Hematopoietic multipotent progenitor cell treated with erythropoietin and hydrocortisone succinate and interleukin-3 and kit ligand, for 15 days (in vitro differentiated cells): ENCODE data around the gene CCDC134.
"Not testable (repeated sequence)": the region's sequence is repeated elsewhere in the genome, so short reads cannot be mapped to it uniquely, and the experiment has no call there.

Source experiments
- DNase-seq: peaks from one replicate; pipeline ENCODE4 v3.0.0-alpha.2; 2015; ENCODE audit warnings: low spot score

The CCDC134 gene

GRCh38 chr22:41823797-41824196 is 23.3 kb downstream of the CCDC134 start:
- DNase-seq, result no peak

DNA sequence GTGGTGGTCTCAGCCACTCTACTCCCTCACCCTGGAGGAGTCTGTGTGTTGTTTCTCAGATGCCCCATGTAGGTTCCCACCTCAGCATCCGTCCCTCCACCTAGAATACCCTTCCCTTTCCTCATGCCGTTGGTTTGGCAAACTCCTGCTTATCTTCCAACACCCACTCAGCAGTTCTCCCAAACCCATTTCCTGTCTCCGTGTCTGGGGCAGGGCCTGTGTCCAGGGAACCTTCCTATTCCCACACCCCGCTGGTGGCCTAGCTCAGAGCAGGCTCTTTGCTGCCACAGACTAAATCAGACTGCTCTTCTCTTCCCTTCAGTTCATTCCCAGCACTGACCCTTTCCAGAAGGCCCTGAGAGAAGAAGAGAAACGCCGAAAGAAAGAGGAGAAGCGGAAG is 24.9 kb downstream of the CCDC134 start:
- no peak for DNase-seq

DNA sequence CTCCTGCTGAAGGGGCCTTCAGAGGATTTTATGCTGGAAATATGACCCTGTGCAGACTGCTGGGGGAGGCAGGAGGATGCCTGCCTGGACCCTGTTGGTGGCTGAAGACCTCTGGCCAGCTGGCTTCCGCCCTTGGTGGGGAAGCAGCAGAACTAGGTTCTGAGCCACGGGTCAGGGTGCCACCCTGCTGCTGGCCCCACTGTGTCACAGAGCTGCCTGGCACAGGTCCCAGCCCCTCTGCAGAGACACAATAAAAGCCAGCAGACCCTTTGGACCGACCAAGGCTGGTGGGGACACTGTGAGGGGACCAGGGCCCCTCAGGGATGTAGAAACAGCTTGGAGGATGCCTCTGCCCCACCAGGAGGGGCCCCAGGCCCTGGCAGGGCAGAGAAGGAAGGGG is 25.5 kb downstream of the CCDC134 start:
- DNase-seq, result no peak

- no peak for DNase-seq
These were observed 26.2 kb downstream of the CCDC134 start for GRCh38 chr22:41826430-41827383.

- DNase-seq, result no peak
These were observed 27.2 kb downstream of the CCDC134 start for GRCh38 chr22:41827671-41828070.

DNA sequence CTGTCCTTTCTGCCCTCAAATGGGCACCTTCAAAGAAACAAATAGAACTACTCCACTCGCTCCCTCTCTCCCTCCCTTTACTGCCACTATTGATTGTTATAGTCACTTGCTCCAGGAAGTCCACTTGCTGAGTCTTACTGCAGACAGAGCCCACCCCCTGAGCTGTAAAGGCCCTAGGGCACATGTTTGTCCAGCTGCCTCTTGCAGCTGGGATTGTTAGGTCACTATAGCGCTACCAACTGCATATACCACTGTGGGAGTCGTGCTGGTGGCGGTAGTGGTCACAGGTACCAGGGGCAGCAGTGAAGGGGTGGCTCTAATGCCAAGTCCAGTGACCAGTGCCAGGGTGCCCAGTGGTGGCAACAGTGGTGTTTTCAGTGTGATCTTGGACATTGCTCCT is 28.0 kb downstream of the CCDC134 start:
- DNase-seq, result no peak

- no peak for DNase-seq
These were observed 29.7 kb downstream of the CCDC134 start for GRCh38 chr22:41830174-41830573.

DNA sequence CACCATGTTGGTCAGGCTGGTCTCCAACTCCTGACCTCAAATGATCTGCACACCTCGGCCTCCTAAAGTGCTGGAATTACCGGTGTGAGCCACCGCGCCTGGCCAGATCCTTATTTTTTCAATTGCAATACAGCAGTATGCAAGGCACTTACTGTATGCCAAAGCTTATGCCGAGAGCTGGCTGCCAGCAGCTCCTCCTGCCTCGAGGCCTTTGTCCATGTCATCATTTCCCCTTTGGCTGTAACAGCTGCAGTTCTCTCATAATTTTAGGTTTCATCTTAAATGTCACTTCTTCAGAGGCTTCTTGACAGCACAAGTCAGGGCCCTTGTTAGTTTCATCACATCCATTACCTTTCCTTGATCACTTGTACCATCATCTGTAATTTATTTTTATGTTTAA is 30.9 kb downstream of the CCDC134 start:
- no peak for DNase-seq

- no peak for DNase-seq
These were observed 31.5 kb downstream of the CCDC134 start for GRCh38 chr22:41831828-41832552.

DNA sequence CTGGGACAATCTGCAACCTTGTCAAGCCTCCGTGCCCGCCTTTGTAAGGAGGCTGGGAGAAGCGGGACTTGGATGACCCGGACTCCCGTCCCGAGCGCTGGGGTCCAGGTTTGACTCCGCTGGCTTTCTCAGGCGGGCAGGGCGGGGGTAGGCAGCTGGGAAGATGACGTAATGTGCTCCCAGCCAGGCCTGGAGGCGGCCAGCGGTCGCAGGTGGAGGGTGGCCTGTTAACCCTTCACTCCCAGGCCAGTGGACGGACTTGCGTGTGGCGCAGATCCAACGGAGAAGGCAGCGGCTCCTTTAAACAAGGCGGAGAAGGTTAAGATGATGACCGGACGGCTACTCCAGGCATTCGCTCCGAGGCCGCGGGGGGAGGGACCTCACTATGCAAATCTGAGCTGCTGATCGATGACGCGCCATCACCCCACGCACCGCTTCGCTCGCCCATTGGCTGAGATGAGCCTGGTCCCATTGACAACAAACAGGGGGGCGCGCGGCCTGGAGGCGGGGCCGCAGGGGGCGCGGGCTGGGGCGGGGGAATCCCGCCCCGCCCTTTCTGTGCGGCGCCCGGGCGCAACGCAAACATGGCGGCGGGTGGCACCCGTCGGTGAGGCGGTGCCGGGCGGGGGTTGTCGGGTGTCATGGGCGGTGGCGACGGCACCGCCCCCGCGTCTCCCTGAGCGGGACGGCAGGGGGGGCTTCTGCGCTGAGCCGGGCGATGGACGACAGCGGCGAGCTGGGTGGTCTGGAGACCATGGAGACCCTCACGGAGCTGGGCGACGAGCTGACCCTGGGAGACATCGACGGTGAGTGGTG is 32.3 kb downstream of the CCDC134 start, which contains the start of gene SREBF2:
Gene SREBF2 (plus strand): TSS at position 553 of the 816 bp plus-strand sequence. CDS start 166 bp downstream, at position 719.
- peak; percentile 98 for DNase-seq

DNA sequence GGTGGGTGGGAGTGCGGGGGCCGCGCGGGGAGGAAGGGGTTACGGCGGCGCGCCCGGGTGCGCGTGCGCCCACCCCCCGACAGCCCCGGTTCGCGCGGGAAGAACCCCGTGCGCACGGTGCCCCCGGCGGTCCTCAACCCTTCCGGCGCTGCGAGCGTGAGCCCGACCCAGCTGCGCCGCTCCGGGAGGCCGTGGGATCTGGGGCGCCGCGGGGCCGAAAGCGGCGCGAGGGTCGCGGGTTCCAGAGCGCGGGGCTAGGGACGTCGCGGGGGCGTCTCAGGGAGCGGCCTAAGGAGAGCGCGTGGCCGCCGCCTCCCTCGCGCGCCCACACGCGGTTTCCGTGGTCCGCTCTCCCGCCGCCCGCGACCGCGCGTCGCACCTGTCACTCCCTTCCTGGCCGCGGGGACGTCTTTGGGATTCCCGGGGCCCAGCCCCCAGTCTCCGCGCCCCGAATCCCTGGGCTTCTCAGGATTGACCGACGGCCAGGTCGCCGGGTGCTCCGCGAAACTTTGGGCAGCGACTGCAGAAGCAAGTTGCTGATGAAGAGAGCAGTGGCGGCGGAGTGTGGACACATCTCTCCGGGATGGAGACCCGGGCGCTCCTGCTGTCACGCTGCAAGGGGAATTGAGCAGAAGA is 33.0 kb downstream of the CCDC134 start:
- peak; percentile 40 for DNase-seq

- DNase-seq, result no peak
These were observed 33.8 kb downstream of the CCDC134 start for GRCh38 chr22:41834005-41834944.

DNA sequence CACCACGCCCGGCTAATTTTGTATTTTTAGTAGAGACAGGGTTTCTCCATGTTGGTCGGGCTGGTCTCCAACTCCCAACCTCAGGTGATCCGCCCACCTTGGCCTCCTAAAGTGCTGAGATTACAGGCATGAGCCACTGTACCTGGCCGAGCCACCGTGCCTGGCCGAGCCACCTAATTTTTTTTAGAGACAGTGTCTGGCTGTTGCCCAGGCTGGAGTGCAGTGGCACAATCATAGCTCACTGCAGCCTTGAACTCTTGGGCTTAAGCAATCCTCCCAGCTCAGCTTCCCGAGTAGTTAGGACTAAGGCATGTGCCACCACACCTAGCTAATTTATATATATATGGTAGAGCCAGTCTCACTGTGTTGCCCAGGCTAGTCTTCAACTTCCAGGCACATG is 35.0 kb downstream of the CCDC134 start:
- not testable (repeated sequence) for DNase-seq

- DNase-seq, result no peak
These were observed 36.1 kb downstream of the CCDC134 start for GRCh38 chr22:41836551-41836950.

DNA sequence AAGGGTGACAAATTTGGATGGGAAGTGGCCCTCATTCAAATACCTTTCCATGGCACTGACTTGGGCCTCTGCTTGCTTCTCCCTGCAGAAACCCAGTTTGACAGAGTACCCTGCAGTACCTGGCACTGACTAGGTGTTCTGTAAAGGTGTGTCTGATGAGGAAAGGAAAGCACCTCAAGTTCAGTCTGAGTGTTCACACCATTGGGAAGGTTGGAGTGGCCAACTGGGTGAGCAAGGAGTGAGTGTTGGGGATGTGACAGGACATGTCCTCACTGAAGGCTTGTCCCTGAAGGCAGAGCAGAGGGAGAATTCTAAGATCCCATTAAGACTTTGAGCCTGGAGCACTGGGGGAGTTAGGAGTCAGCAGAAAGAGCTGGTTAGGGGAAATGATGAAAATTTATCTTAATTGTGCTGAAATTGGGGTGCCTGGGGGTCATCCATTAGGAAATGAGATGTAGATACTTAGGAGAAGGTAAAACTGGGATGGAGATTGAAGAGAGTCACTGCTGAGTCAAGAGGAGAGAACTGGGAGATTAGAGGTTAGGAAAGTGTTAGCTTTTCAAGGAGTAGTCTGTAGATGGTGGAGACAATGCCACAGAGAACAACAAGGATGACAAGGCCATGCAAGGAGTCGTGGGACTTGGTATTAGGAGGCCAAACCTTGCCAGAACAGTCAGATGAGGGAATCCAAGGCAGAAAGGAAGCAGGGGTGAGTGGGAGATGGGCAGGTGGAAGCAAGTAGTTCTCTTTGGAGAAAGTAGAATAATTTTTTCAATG is 38.6 kb downstream of the CCDC134 start:
- no peak for DNase-seq

DNA sequence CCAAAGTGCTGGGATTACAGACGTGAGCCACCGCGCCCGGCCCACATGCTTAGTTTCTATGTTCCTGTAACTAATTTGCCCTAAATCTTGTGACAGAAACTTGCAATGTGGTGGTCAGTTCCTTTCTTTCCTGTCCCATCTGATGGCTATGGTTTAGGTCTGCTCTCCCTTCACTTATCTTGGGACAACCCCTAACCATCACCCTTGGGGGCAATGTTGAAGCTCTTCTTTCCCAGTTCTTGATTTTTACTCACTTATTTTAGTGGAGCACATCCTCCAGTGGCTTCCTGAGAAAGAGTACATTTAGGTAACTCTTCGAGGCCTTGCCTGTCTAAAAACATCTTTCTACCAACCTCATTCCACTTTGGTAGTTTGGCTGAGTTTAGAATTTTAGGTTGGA is 39.7 kb downstream of the CCDC134 start:
- DNase-seq, result no peak

- no peak for DNase-seq
These were observed 40.7 kb downstream of the CCDC134 start for GRCh38 chr22:41841085-41841712.

GRCh38 chr22:41842996-41843970 is 42.8 kb downstream of the CCDC134 start:
- DNase-seq, result no peak
